GM23248 (cell line): ENCODE measurements around the gene DTNA.
"Not testable (repeated sequence)": the region's sequence is repeated elsewhere in the genome, so short reads cannot be mapped to it uniquely, and the experiment has no call there.

Experiments used
- EZH2 ChIP-seq: fragments of 200-600 bp; sonication (generic); IDR thresholded peaks from 2 replicates; pipeline ENCODE4 v1.6.1; 2018; ENCODE audit warnings: antibody characterized with exemption, mild to moderate bottlenecking; ENCODE audit not compliant: insufficient read depth, poor library complexity, severe bottlenecking
- EZH2phosphoT487 ChIP-seq: fragments of 200-600 bp; sonication (generic); IDR thresholded peaks from 2 replicates; pipeline ENCODE4 v1.6.1; 2018; ENCODE audit warnings: antibody characterized with exemption, moderate library complexity, mild to moderate bottlenecking, low read depth; ENCODE audit not compliant: insufficient read depth

DNA sequence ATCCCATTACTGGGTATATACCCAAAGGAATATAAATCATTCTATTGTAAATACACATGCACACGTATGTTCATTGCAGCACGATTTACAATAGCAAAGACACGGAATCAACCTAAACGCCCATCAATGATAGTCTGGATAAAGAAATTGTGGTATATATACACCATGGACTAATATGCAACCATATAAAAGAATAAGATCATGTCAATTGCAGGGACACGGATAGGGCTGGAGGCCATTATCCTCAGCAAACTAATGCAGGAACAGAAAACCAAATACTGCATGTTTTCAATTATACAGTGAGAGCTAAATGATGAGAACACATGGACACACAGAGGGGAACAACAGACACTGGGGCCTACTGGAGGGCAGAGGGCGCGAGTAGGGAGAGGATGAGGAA, 206.4 kb downstream of the DTNA start:
- TF ChIP-seq EZH2phosphoT487, EZH2: not testable (repeated sequence)
